Lower leg skin (tissue), 4 donors: Measurements from ENCODE around the gene SYCP3. TPM values are rescaled to one million over a fixed set of nuclear protein-coding genes. Genes with fewer than 3 reads are reported as not detected.

Experiments used
- DNase-seq, 2 donors: peaks; one replicate each; pipeline ENCODE4 v3.0.0-alpha.2; 2019; ENCODE audit warnings: low spot score in 2 of 2
- H3K4me3 ChIP-seq: fragments of 200-600 bp; sonication (generic); 2 replicates; pipeline ENCODE4 v1.5.1; 2017; ENCODE audit warnings: mild to moderate bottlenecking, low read depth; ENCODE audit not compliant: poor library complexity, severe bottlenecking
- CTCF ChIP-seq, 3 donors: fragments of 450-650 bp; IDR thresholded peaks; one replicate each; pipeline ENCODE4 v1.5.1; 2016; ENCODE audit warnings: antibody characterized with exemption in 3 of 3, mild to moderate bottlenecking in 3 of 3, moderate library complexity in 2 of 3
- POLR2A ChIP-seq, 2 donors: fragments of 450-650 bp; IDR thresholded peaks; one replicate each; pipeline ENCODE4 v1.6.1; 2016 to 2017; ENCODE audit warnings: antibody characterized with exemption in 2 of 2, mild to moderate bottlenecking in 1 of 2, moderate library complexity in 1 of 2
- WGBS, 2 donors: methylation state at CpG; one replicate each; pipeline ENCODE4 v1.1.5; 2018; 5-methylcytosine and 5-hydroxymethylcytosine counted together
- intact Hi-C: fragments of 100-400 bp; cut with DNase I; formaldehyde crosslinking; loops from one replicate; pipeline ENCODE4 v1.15.0; 2023; ENCODE audit warnings: low total_unique reads
- total RNA-seq, 4 donors: library from RNA; depleted of rRNA; stranded (reverse); fragments of >200 nt; gene quantifications; one replicate each; pipeline ENCODE4 v1.1.0, GENCODE V29; 2016

SYCP3 gene
- under 1 TPM in 1 of 4 donors, not detected in 3; 0.58 TPM for total RNA-seq

- TF ChIP-seq POLR2A (IDR thresholded peaks at IDR 0.05): no peak
- no peak for TF ChIP-seq CTCF (IDR thresholded peaks at IDR 0.05)
- H3K4me3 ChIP-seq: no peak within 1 kb of the TSS
- intact Hi-C loops: no loop called here
- WGBS, 2 donors: 97% methylated on average over 57 of the region's 57 CpGs
- no peak for DNase-seq
These were observed at the start of gene SYCP3 for GRCh38 chr12:101738920-101739665. Gene SYCP3, minus strand, starts transcription at chr12:101739462. Its CDS starts 1,527 bp downstream, at chr12:101737935.

GRCh38 chr12:101785671-101786070 lies 46.4 kb upstream of the SYCP3 start:
- TF ChIP-seq POLR2A (IDR thresholded peaks at IDR 0.05): no peak
- no peak for TF ChIP-seq CTCF (IDR thresholded peaks at IDR 0.05)

GRCh38 chr12:101784376-101784775 lies 45.1 kb upstream of the SYCP3 start:
- 95 to 97% methylated on average over 1 of the region's 1 CpG for WGBS, 2 donors

More at GRCh38 chr12:101785671-101786070, 46.4 kb upstream of the SYCP3 start:
- no peak overlapping the region for H3K4me3 ChIP-seq
- WGBS, 2 donors: 85 to 91% methylated on average over 1 of the region's 1 CpG
- DNase-seq: no peak
- intact Hi-C loops: no loop called here

GRCh38 chr12:101783838-101784237 lies 44.6 kb upstream of the SYCP3 start:
- H3K4me3 ChIP-seq: no peak overlapping the region
- TF ChIP-seq POLR2A (IDR thresholded peaks at IDR 0.05): no peak
- TF ChIP-seq CTCF (IDR thresholded peaks at IDR 0.05): no peak
- intact Hi-C loops: no loop called here
- 75 to 82% methylated on average over 2 of the region's 2 CpGs for WGBS, 2 donors
- DNase-seq: no peak

More at GRCh38 chr12:101784376-101784775, 45.1 kb upstream of the SYCP3 start:
- no peak overlapping the region for H3K4me3 ChIP-seq
- no peak for DNase-seq
- no peak for TF ChIP-seq POLR2A (IDR thresholded peaks at IDR 0.05)
- TF ChIP-seq CTCF (IDR thresholded peaks at IDR 0.05): no peak
- intact Hi-C loops: no loop called here

- no peak overlapping the region for H3K4me3 ChIP-seq
- TF ChIP-seq POLR2A (IDR thresholded peaks at IDR 0.05) (no peak), CTCF (IDR thresholded peaks at IDR 0.05) (no peak)
- intact Hi-C loops: no loop called here
- WGBS, 2 donors: 61 to 66% methylated on average over 2 of the region's 2 CpGs
- DNase-seq: no peak
These were observed 43.9 kb upstream of the SYCP3 start for GRCh38 chr12:101783150-101783549.
